IMR-90 (cell line): ENCODE data around the gene DBN1.

Experiments
- CEBPB ChIP-seq: IDR thresholded peaks from 2 replicates; pipeline ENCODE4 v1.6.1; 2012; ENCODE audit warnings: low read depth, low read length, improper control_type of control experiment
- CTCF ChIP-seq: conservative IDR thresholded peaks from 2 replicates; pipeline ENCODE4 v1.5.1; 2012; ENCODE audit warnings: mild to moderate bottlenecking, low read depth, low read length, improper control_type of control experiment
- FOS ChIP-seq: fragments of 150-350 bp; IDR thresholded peaks from 2 replicates; pipeline ENCODE4 v1.6.1; 2016; ENCODE audit warnings: low read depth, low read length
- NFE2L2 ChIP-seq: fragments of 150-350 bp; IDR thresholded peaks from 2 replicates; pipeline ENCODE4 v1.6.1; 2016; ENCODE audit warnings: low read depth, mild to moderate bottlenecking, low read length
- POLR2A ChIP-seq: IDR thresholded peaks from 2 replicates; pipeline ENCODE4 v1.6.1; 2012; ENCODE audit warnings: mild to moderate bottlenecking, low read depth, low read length
- RFX5 ChIP-seq: IDR thresholded peaks from 2 replicates; pipeline ENCODE4 v1.8.0; 2012; ENCODE audit warnings: low read depth, mild to moderate bottlenecking, low read length, moderate library complexity
- USF2 ChIP-seq: fragments of 150-350 bp; IDR thresholded peaks from 2 replicates; pipeline ENCODE4 v1.6.1; 2017; ENCODE audit warnings: mild to moderate bottlenecking, antibody characterized with exemption, low read length, low read depth

- TF ChIP-seq POLR2A, result peak; percentile 51; the same call in 1 of the 2 replicates
- peak; percentile 64 for TF ChIP-seq USF2
- no peak for TF ChIP-seq CTCF
- TF ChIP-seq FOS, result no peak
- TF ChIP-seq RFX5, result peak; percentile 88
- no peak for TF ChIP-seq NFE2L2
- no peak for TF ChIP-seq CEBPB
These were observed 43.5 kb upstream of the DBN1 start, which contains the start of gene DDX41 for GRCh38 chr5:177516601-177517568.
